ENCODE measurements around the gene CEP83. TPM values are rescaled to one million over a fixed set of nuclear protein-coding genes. Genes with fewer than 3 reads are reported as not detected.

CEP83 gene
- total RNA-seq, 1 donor from 2014 or later, result 21.3 TPM

- intact Hi-C loops (cut with micrococcal nuclease), result no loop called here
These were observed 186.4 kb downstream of the CEP83 start for GRCh38 chr12:94273272-94273671.

GRCh38 chr12:94272280-94272679, 187.4 kb downstream of the CEP83 start:
- intact Hi-C loops (cut with micrococcal nuclease), result no loop called here

GRCh38 chr12:94271351-94271750, 188.3 kb downstream of the CEP83 start:
- intact Hi-C loops (cut with micrococcal nuclease), result no loop called here

- intact Hi-C loops (cut with micrococcal nuclease), result loop anchor here (10.0 kb wide), 2 partner anchors 265 to 1765 kb away; partner anchors contain the start of gene LTA4H
These were observed 190.2 kb downstream of the CEP83 start for GRCh38 chr12:94269316-94269999.

GRCh38 chr12:94267921-94268471, 191.7 kb downstream of the CEP83 start:
- intact Hi-C loops (cut with micrococcal nuclease), result loop anchor here (10.0 kb wide), 2 partner anchors 267 to 1767 kb away; partner anchors contain the start of gene LTA4H

GRCh38 chr12:94267537-94267872, 192.2 kb downstream of the CEP83 start:
- intact Hi-C loops (cut with micrococcal nuclease), result loop anchor here (10.0 kb wide), 2 partner anchors 267 to 1767 kb away; partner anchors contain the start of gene LTA4H

GRCh38 chr12:94266796-94267536, 192.7 kb downstream of the CEP83 start:
- intact Hi-C loops (cut with micrococcal nuclease), result loop anchor here (10.0 kb wide), 2 partner anchors 268 to 1768 kb away; partner anchors contain the start of gene LTA4H

- intact Hi-C loops (cut with micrococcal nuclease), result loop anchor here (10.0 kb wide), 2 partner anchors 269 to 1769 kb away; partner anchors contain the start of gene LTA4H
These were observed 193.5 kb downstream of the CEP83 start for GRCh38 chr12:94265966-94266745.

GRCh38 chr12:94265539-94265938, 194.1 kb downstream of the CEP83 start:
- intact Hi-C loops (cut with micrococcal nuclease), result loop anchor here (10.0 kb wide), 2 partner anchors 269 to 1769 kb away; partner anchors contain the start of gene LTA4H

- intact Hi-C loops (cut with micrococcal nuclease), result loop anchor here (5.0 to 10.0 kb wide), 4 partner anchors 270 to 1770 kb away; partner anchors contain the start of genes EEA1, LTA4H and SOCS2
These were observed 194.8 kb downstream of the CEP83 start for GRCh38 chr12:94264736-94265485.

- intact Hi-C loops (cut with micrococcal nuclease), result loop anchor here (1.0 to 10.0 kb wide), 9 partner anchors 19 to 1771 kb away; partner anchors contain the start of genes CEP83, EEA1, LTA4H and PLXNC1
These were observed 195.6 kb downstream of the CEP83 start for GRCh38 chr12:94263905-94264561.

- intact Hi-C loops (cut with micrococcal nuclease), result loop anchor here (1.0 to 10.0 kb wide), 9 partner anchors 20 to 1772 kb away; partner anchors contain the start of genes CEP83, EEA1, LTA4H and PLXNC1
These were observed 196.5 kb downstream of the CEP83 start for GRCh38 chr12:94263011-94263811.

GRCh38 chr12:94262228-94263010, 197.2 kb downstream of the CEP83 start:
- intact Hi-C loops (cut with micrococcal nuclease), result loop anchor here (1.0 to 10.0 kb wide), 9 partner anchors 20 to 1772 kb away; partner anchors contain the start of genes CEP83, EEA1, LTA4H and PLXNC1

GRCh38 chr12:94261786-94262185, 197.9 kb downstream of the CEP83 start:
- intact Hi-C loops (cut with micrococcal nuclease), result loop anchor here (2.0 to 10.0 kb wide), 7 partner anchors 21 to 1773 kb away; partner anchors contain the start of genes CEP83, EEA1, LTA4H and PLXNC1

- intact Hi-C loops (cut with micrococcal nuclease), result loop anchor here (5.0 to 10.0 kb wide), 4 partner anchors 274 to 1774 kb away; partner anchors contain the start of genes EEA1, LTA4H and SOCS2
These were observed 198.5 kb downstream of the CEP83 start for GRCh38 chr12:94261119-94261518.

GRCh38 chr12:94260717-94261116, 198.9 kb downstream of the CEP83 start:
- intact Hi-C loops (cut with micrococcal nuclease), result loop anchor here (5.0 to 10.0 kb wide), 4 partner anchors 274 to 1774 kb away; partner anchors contain the start of genes EEA1, LTA4H and SOCS2

- intact Hi-C loops (cut with micrococcal nuclease), result loop anchor here (5.0 to 10.0 kb wide), 4 partner anchors 275 to 1775 kb away; partner anchors contain the start of genes EEA1, LTA4H and SOCS2
These were observed 199.7 kb downstream of the CEP83 start for GRCh38 chr12:94260017-94260416.

All from T-helper 2 cell treated with Interferon-gamma antibody and Interleukin-4, amounts not matched to agents 100 ng/mL and 5 ng/mL, for 36 hours (primary cell).